Activated naive CD8-positive, alpha-beta T cell treated with anti-CD3 and anti-CD28 coated beads, Interleukin-2, amount 50 U/mL, for 24 hours (primary cell): ENCODE results near the gene GID4.
A peak's percentile ranks its signal among the peaks of the same experiment; 100 is the strongest.

Experiments used
- ATAC-seq: fragments of 150-1000 bp; cut with Tn5 transposase; one replicate; pipeline ENCODE4 v1.10.0; 2021
- DNase-seq: peaks from one replicate; pipeline ENCODE4 v3.0.0; 2021
- H3K27ac Mint-ChIP-seq: one replicate; pipeline ENCODE4 v1.8.0; 2021; ENCODE audit warnings: mild to moderate bottlenecking, mixed read lengths
- H3K27me3 Mint-ChIP-seq: one replicate; pipeline ENCODE4 v1.8.0; 2021; ENCODE audit warnings: mixed read lengths
- H3K36me3 Mint-ChIP-seq: one replicate; pipeline ENCODE4 v1.8.0; 2021; ENCODE audit warnings: low read depth, mixed read lengths
- H3K4me1 Mint-ChIP-seq: one replicate; pipeline ENCODE4 v1.8.0; 2021; ENCODE audit warnings: mixed read lengths
- H3K4me3 Mint-ChIP-seq: one replicate; pipeline ENCODE4 v1.8.0; 2021; ENCODE audit warnings: mild to moderate bottlenecking, moderate library complexity, mixed read lengths
- H3K9me3 Mint-ChIP-seq: one replicate; pipeline ENCODE4 v1.8.0; 2021; ENCODE audit warnings: mixed read lengths

Gene GID4

GRCh38 chr17:18006495-18007239 is 32.5 kb upstream of the GID4 start:
- peaks cover 2% of the 10 kb centered on the region for H3K36me3 Mint-ChIP-seq
- DNase-seq (no peak), ATAC-seq (no peak)
- H3K4me1 Mint-ChIP-seq: no peaks in the 10 kb centered on the region
- H3K27me3 Mint-ChIP-seq: no peaks in the 10 kb centered on the region
- no peak overlapping the region for H3K27ac Mint-ChIP-seq
- no peak overlapping the region for H3K4me3 Mint-ChIP-seq
- no peaks in the 10 kb centered on the region for H3K9me3 Mint-ChIP-seq

- Mint-ChIP-seq H3K4me3 (no peak overlapping the region), H3K36me3 (peaks cover 5% of the 10 kb centered on the region), H3K4me1 (no peaks in the 10 kb centered on the region), H3K27me3 (no peaks in the 10 kb centered on the region), H3K27ac (no peak overlapping the region), H3K9me3 (no peaks in the 10 kb centered on the region)
- ATAC-seq: no peak
- DNase-seq: no peak
Observed at GRCh38 chr17:18008496-18009268, 30.5 kb upstream of the GID4 start.

DNA sequence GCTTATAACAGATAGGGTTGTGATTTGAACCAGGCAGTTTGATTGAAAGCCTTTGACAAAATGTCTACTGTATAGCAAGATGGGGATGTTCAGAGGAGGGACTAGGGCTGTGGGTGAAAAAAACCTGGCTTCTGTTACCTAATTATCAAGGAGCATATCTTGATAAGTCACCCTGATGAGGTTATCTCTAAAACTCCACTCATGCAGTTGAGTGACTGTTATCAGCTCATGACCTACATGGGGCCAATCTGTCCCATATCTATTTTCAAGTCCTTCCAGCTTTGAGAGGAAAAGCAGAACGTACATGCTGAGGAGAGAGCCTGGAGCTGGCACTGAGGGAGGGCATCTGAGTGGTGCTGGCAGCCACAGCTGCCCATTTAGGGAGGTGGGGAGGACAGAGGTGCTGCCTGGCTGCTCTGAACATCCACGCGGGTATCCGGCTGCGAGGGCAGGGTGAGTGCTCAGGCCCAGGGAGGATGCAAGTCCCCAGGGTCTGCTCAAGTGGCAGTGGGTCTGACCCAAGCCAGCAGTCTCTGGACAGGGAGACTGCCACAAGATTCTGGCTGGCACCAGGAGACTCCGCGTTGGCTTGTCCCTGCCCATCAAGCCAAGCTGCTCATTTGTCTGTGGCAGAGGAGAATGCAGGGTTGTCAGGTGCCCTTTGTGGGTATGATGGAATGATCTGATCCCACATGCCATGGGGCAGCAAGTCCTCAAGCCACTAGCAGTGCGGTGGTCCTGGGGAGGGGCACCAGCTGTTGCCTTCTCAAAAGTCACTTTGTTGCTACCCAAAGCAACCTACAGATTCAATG is 29.4 kb upstream of the GID4 start:
- Mint-ChIP-seq H3K4me1 (no peaks in the 10 kb centered on the region), H3K9me3 (no peaks in the 10 kb centered on the region), H3K4me3 (no peak overlapping the region), H3K36me3 (peaks cover 5% of the 10 kb centered on the region), H3K27ac (no peak overlapping the region), H3K27me3 (no peaks in the 10 kb centered on the region)
- DNase-seq: no peak
- no peak for ATAC-seq

DNA sequence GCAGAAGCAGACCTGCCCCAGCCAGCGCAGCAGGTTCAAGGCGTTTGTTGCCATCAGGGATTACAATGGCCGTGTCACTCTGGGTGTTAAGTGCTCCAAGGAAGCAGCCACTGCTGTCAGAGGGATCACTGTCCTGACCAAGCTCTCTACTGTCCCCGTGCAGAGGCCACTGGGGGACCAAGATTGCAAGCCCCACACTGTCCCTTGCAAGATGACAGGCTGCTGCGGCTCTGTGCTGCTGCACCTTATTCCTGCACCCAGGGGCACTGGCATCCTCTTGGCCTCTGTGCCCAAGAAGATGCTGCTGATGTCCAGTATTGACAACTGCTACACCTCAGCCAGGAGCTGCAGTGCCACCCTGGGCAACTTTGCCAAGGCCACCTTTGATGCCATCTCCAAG is 27.9 kb upstream of the GID4 start:
- H3K4me3 Mint-ChIP-seq: no peak overlapping the region
- ATAC-seq (no peak), DNase-seq (no peak)
- H3K27me3 Mint-ChIP-seq: no peaks in the 10 kb centered on the region
- H3K36me3 Mint-ChIP-seq: peaks cover 6% of the 10 kb centered on the region
- H3K27ac Mint-ChIP-seq: no peak overlapping the region
- H3K9me3 Mint-ChIP-seq: no peaks in the 10 kb centered on the region
- no peaks in the 10 kb centered on the region for H3K4me1 Mint-ChIP-seq

DNA sequence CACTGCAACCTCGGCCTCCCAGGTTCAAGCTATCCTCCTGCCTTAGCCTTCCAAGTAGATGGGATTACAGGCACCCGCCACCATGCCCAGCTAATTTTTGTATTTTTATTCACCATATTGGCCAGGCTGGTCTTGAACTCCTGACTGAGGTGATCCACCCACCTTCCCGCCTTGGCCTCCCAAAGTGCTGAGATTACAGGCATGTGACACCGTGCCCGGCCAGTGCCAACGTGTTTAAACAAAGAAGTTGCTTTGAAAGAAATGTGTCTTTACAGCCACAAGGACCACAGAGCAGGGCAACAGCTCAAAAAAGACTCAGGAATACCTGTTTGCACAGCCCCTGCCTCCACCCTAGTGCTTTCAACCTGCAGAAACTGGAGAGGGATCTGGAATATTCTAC is 25.2 kb upstream of the GID4 start:
- DNase-seq: no peak
- Mint-ChIP-seq H3K9me3 (no peaks in the 10 kb centered on the region), H3K4me3 (no peak overlapping the region), H3K36me3 (peaks cover 6% of the 10 kb centered on the region), H3K27me3 (no peaks in the 10 kb centered on the region), H3K4me1 (no peaks in the 10 kb centered on the region), H3K27ac (no peak overlapping the region)
- ATAC-seq: no peak

GRCh38 chr17:18015593-18015992 is 23.6 kb upstream of the GID4 start:
- Mint-ChIP-seq H3K27me3 (no peaks in the 10 kb centered on the region), H3K4me1 (no peaks in the 10 kb centered on the region), H3K36me3 (peaks cover 4% of the 10 kb centered on the region), H3K27ac (no peak overlapping the region), H3K9me3 (no peaks in the 10 kb centered on the region), H3K4me3 (no peak overlapping the region)
- no peak for DNase-seq
- no peak for ATAC-seq

DNA sequence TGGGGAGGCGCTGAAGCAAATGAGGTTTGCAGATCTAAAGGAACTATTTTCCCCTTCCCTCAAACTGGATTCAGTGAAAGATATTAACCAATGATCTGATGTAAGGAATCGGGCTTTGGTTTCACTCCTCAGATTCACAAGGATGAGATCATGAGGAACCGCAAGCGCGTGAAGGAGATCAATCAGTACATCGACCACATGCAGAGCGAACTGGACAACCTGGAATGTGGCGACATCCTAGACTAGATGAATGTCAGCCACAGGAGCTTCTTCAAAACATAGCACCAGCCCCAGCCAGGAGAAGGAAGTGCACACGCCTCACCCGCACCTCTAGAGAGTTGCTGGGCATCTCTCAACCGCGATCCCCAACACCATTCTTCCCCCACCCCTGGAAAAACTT is 22.8 kb upstream of the GID4 start:
- no peak overlapping the region for H3K27ac Mint-ChIP-seq
- H3K4me3 Mint-ChIP-seq: no peak overlapping the region
- H3K27me3 Mint-ChIP-seq: no peaks in the 10 kb centered on the region
- no peaks in the 10 kb centered on the region for H3K4me1 Mint-ChIP-seq
- DNase-seq: no peak
- no peak for ATAC-seq
- peaks cover 4% of the 10 kb centered on the region for H3K36me3 Mint-ChIP-seq
- H3K9me3 Mint-ChIP-seq: no peaks in the 10 kb centered on the region

GRCh38 chr17:18017958-18018357 is 21.2 kb upstream of the GID4 start:
- Mint-ChIP-seq H3K27me3 (no peaks in the 10 kb centered on the region), H3K36me3 (peaks cover 2% of the 10 kb centered on the region), H3K4me1 (no peaks in the 10 kb centered on the region), H3K27ac (no peak overlapping the region), H3K9me3 (no peaks in the 10 kb centered on the region), H3K4me3 (no peak overlapping the region)
- DNase-seq: no peak
- ATAC-seq: no peak

- peaks cover 2% of the 10 kb centered on the region for H3K36me3 Mint-ChIP-seq
Observed at GRCh38 chr17:18018411-18018921, 20.7 kb upstream of the GID4 start.

GRCh38 chr17:18019838-18020154 is 19.4 kb upstream of the GID4 start:
- Mint-ChIP-seq H3K27me3 (no peaks in the 10 kb centered on the region), H3K4me3 (no peak overlapping the region), H3K36me3 (peaks cover 3% of the 10 kb centered on the region), H3K27ac (no peak overlapping the region), H3K4me1 (no peaks in the 10 kb centered on the region), H3K9me3 (no peaks in the 10 kb centered on the region)
- DNase-seq (no peak), ATAC-seq (no peak)

More at GRCh38 chr17:18018411-18018921, 20.7 kb upstream of the GID4 start:
- Mint-ChIP-seq H3K27ac (no peak overlapping the region), H3K9me3 (no peaks in the 10 kb centered on the region), H3K4me3 (no peak overlapping the region), H3K4me1 (no peaks in the 10 kb centered on the region), H3K27me3 (no peaks in the 10 kb centered on the region)
- ATAC-seq (no peak), DNase-seq (no peak)

GRCh38 chr17:18020971-18021370 is 18.2 kb upstream of the GID4 start:
- H3K9me3 Mint-ChIP-seq: no peaks in the 10 kb centered on the region
- H3K27me3 Mint-ChIP-seq: no peaks in the 10 kb centered on the region
- no peak overlapping the region for H3K4me3 Mint-ChIP-seq
- peaks cover 9% of the 10 kb centered on the region for H3K4me1 Mint-ChIP-seq
- peaks cover 4% of the 10 kb centered on the region for H3K36me3 Mint-ChIP-seq
- H3K27ac Mint-ChIP-seq: no peak overlapping the region
- no peak for ATAC-seq
- DNase-seq: no peak

- Mint-ChIP-seq H3K27me3 (no peaks in the 10 kb centered on the region), H3K27ac (no peak overlapping the region), H3K36me3 (peaks cover 4% of the 10 kb centered on the region), H3K4me1 (peaks cover 13% of the 10 kb centered on the region), H3K4me3 (no peak overlapping the region), H3K9me3 (no peaks in the 10 kb centered on the region)
- ATAC-seq (no peak), DNase-seq (no peak)
Observed at GRCh38 chr17:18021372-18021771, 17.8 kb upstream of the GID4 start.

DNA sequence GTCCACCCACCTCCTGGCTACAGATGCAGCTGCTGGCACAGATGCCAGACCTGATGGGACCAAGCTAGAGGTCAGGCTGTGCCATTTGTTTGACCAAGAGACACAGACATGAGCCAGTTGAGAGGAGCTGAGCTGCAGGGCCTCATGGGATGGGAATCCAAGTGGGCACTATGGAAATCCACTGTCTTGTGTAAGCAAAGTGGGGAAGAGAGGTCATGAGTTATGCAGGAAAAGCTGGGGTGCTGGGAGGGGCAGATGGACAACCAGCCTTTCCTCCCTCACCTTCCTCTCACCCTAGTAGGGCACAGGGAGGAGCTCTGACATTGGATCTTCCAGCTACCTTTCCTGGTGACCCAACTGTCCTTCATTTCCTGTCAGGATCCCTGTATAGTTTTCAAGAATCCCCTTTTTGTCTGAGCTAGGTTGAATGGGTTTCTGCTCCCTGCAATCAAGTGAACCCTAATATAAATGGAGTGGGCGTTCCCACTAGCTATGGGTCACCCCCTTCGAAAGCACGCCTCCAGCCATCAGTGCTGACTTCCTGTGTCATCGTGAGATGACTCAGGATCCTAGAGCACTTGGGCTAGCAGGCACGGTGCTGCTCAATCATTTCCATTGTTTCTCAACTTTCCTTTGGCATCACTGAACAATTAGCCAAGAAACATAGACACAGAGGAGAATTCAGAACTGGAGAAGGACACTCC is 13.8 kb upstream of the GID4 start:
- Mint-ChIP-seq H3K27me3 (no peaks in the 10 kb centered on the region), H3K9me3 (no peaks in the 10 kb centered on the region), H3K4me1 (peaks cover 17% of the 10 kb centered on the region), H3K36me3 (peaks cover 10% of the 10 kb centered on the region), H3K4me3 (no peak overlapping the region), H3K27ac (peak overlapping the region; percentile 82)
- ATAC-seq: peak; percentile 89
- DNase-seq: peak; percentile 26
